HL-60/S4 treated with phorbol 12-myristate 13-acetate at 8.2 ng/mL for 4 days and 3 days (cell line): Measurements from ENCODE around the gene GTF2H4.

Experiments used
- in situ Hi-C: fragments of 300-500 bp; cut with MboI; formaldehyde crosslinking; loops from 2 replicates; pipeline ENCODE4 v1.15.0; 2022; ENCODE audit warnings: low sequenced_read_pairs

Gene GTF2H4

GRCh38 chr6:30951907-30952469, 44.0 kb downstream of the GTF2H4 start:
- in situ Hi-C loops: no loop called here

- in situ Hi-C loops: no loop called here
Observed at GRCh38 chr6:30954631-30955366, 46.8 kb downstream of the GTF2H4 start.

DNA sequence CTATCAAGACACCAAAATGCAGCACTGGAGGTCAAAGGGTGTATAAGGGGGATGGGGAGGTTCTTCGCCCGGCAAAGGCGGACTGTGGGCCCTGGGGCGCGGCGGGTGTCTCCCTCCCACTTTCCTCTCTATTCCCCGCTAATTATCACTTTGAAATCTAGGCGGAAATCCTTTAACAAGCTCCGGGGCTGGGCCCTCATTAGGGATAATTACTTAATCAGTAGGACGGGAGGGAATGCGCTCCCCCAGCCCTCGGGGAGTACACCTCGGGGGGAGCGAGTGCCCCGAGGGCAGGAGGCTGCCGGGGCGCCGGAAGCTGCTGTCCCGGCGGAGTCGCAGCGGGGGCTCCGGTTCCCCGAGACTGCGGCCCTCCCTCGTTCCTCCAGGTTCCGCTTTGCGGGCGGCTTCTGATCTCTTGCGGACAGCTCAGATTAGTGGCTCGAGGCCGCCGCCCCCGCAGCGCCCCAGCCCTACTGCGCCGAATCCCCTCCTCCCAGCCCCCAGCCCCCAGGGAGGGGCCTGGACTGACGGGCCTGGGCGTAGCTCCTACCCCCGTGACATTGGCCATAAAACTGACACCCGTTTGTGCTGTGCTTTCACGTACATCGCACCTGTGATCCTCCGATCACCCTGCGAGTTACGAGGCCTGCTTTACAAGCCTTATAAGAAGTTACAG, 47.5 kb downstream of the GTF2H4 start:
- in situ Hi-C loops: no loop called here

DNA sequence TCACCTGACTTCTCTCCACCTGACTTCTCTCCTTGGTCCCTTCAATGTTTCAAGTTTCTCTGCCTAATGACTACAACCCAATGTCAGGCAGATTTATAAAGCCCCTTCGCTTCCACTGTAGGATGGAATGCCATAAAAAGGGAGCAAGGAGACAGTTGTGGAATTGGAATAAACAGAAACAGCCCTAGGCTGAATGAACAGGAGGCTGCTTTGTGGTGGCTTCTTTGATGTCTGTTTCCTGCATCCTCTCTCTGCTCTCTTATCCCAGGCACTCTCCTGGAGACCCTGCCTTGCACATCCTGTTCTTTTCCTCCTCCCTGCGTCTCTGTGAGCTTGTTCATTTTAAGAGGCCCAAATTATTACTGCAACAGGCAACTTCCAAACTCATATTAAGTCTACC, 49.7 kb downstream of the GTF2H4 start:
- in situ Hi-C loops: no loop called here

GRCh38 chr6:30960907-30961673, 53.1 kb downstream of the GTF2H4 start:
- in situ Hi-C loops: no loop called here

DNA sequence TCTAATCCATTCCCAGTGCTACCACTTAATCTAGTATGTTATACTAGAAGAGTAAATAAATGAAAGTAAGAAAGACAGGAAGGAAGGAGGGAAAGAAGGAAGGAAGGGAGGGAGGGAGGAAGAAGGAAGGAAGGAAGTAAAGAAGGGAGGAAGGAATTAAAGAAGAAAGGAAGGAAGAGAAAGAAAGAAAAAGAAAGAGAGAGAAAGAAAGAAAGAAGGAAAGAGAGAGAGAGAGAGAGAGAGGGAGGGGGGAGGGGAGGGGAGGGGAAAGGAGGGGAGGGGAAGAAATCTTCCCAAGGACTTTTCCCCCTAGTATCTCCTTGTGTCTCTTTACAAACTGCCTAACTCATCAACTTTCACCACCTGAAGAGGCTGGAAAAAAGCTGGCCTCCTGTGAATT, 54.7 kb downstream of the GTF2H4 start:
- in situ Hi-C loops: no loop called here

DNA sequence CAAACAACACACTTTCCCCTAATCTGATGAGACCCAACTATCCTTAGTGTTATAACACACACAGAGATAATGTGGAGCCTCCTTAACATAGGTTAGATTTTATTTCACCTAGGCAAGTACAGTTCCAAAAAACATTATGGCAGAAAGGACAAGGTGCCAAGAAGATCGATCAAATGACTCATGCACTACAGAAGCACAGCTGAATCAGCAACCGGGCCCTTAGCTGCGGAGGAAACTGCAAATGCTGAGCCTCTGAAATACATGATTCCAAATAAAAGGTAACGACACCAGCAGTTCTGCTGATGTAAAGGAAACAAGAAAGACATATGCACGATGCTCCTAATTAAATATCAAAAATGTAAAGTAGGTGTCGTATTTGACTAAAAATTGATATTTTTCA, 55.6 kb downstream of the GTF2H4 start:
- in situ Hi-C loops: no loop called here
